Lower leg skin (tissue), 3 donors: Measurements from ENCODE around the gene CITED2.

Experiments used
- POLR2A ChIP-seq, 2 donors: fragments of 450-650 bp; IDR thresholded peaks; one replicate each; pipeline ENCODE4 v1.6.1; 2016 to 2017; ENCODE audit warnings: antibody characterized with exemption in 2 of 2, mild to moderate bottlenecking in 1 of 2, moderate library complexity in 1 of 2
- TF ChIP-seq, protein P1 (sequence below), 3 donors: fragments of 450-650 bp; IDR thresholded peaks; one replicate each; pipeline ENCODE4 v1.5.1; 2016; ENCODE audit warnings: antibody characterized with exemption in 3 of 3, mild to moderate bottlenecking in 3 of 3, moderate library complexity in 2 of 3

GRCh38 chr6:139374357-139375225 lies at the start of gene CITED2:
- TF ChIP-seq POLR2A (IDR thresholded peaks at IDR 0.05), result peak in 1 of 2 donors; percentile 94
- TF ChIP-seq, protein P1, sequence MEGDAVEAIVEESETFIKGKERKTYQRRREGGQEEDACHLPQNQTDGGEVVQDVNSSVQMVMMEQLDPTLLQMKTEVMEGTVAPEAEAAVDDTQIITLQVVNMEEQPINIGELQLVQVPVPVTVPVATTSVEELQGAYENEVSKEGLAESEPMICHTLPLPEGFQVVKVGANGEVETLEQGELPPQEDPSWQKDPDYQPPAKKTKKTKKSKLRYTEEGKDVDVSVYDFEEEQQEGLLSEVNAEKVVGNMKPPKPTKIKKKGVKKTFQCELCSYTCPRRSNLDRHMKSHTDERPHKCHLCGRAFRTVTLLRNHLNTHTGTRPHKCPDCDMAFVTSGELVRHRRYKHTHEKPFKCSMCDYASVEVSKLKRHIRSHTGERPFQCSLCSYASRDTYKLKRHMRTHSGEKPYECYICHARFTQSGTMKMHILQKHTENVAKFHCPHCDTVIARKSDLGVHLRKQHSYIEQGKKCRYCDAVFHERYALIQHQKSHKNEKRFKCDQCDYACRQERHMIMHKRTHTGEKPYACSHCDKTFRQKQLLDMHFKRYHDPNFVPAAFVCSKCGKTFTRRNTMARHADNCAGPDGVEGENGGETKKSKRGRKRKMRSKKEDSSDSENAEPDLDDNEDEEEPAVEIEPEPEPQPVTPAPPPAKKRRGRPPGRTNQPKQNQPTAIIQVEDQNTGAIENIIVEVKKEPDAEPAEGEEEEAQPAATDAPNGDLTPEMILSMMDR (IDR thresholded peaks at IDR 0.05), result peak in 1 of 3 donors; percentile 7
